NCI-H128 (cell line): Measurements from ENCODE around the gene HTR2B.
"Not testable (repeated sequence)": the region's sequence is repeated elsewhere in the genome, so short reads cannot be mapped to it uniquely, and the experiment has no call there.

Source experiments
- DNase-seq: peaks from one replicate; lab custom pipeline; 2025; ENCODE audit not compliant: unreplicated experiment; lab: John Stamatoyannopoulos, UW

HTR2B gene

GRCh38 chr2:231134910-231135655 lies 10.2 kb upstream of the HTR2B start:
- DNase-seq = no peak

- DNase-seq = no peak
Measured at GRCh38 chr2:231133365-231134099, 8.7 kb upstream of the HTR2B start.

DNA sequence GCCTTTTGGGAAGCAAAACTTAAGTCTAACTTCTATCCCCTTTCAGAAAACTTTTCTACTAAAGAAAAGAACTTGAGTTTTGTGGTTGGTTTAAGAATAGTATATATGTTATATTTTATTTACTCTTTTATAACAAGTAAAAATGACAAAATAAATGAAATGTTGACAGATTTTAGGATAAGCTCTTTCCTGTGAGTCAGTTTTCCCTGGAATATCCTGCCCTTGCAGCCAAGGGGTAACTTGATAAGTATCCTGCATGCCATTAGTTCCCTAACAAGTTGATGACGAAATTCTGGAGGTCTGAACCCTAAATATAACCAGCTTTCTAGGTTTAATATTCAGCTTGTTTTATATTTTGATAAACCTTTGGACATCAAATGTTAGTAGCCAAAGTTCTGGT lies 7.3 kb upstream of the HTR2B start:
- DNase-seq = no peak

DNA sequence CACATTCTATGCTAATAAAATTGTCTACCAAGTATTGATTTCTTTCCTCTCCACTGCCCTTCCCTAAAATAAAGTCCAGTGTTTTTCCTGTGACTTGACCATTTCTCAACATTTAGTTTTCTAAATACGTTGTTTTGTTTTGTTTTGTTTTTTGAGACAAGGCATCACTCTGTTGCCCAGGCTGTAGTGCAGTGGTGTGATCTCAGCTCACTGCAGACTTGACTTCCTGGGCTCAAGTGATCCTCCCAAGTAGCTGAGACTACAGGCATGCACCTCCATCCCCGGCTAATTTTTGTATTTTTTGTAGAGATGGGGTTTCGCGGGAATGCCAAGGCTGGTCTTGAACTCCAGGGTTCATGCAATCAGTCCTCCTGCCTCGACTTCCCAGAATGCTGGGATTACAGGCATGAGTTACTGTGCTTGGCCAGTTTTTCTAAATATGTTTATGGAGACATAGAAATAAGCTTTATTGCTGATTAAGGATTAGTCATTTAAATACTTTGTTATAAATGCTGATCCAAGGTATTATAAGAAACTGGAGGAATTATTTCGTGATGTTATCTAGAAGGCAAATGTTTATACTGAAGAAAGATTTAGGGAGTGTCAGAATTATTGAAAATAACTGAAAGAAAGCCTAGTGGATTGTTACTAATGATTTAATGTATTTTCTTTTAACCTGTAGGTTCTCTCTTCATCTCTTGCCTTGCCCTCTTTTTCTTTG lies 5.7 kb upstream of the HTR2B start:
- DNase-seq = no peak

GRCh38 chr2:231129216-231129615 lies 4.4 kb upstream of the HTR2B start:
- no peak for DNase-seq

DNA sequence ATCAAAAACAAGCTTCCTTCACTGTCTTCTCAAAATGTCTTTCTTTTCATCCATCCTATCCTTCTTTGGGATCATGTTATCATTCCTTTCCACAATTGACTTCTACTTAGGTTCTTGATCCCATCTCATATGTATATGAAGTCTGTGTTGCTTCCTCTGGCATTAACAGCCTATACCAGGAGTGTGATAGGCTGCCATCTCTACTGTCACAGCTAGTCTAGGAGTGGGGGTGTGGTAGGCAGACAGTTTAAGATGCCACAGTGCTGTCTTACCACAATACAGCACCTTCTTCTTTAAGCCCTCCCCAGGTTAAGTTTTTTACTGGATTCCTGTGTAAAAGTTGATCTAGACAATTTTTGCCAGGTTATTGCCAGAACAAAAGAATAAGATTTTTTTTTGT lies 3.7 kb upstream of the HTR2B start:
- no peak for DNase-seq

- DNase-seq = no peak
Measured at GRCh38 chr2:231127936-231128335, 3.1 kb upstream of the HTR2B start.

- no peak for DNase-seq
Measured at GRCh38 chr2:231127480-231127879, 2.6 kb upstream of the HTR2B start.

GRCh38 chr2:231126123-231126522 lies 1.3 kb upstream of the HTR2B start:
- DNase-seq = no peak

- no peak for DNase-seq
Measured at GRCh38 chr2:231123362-231123898, 1.4 kb downstream of the HTR2B start.

DNA sequence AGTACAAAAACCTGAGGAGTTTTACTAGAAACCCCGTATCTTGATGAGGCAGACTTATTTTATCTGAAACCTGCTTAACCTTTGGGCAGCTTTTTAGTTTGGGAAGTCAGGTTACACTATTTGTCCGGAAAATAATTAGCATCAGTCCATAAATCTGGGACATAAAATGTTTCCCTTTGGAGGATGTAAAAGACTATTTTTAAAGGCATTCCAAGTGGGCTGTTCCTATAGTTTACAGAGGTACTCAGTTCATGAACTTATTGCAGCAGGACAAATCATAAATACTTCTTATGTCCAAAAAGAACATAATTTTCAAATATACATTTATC lies 6.3 kb downstream of the HTR2B start:
- DNase-seq = no peak

- no peak for DNase-seq
Measured at GRCh38 chr2:231117922-231118613, 6.8 kb downstream of the HTR2B start.

- no peak for DNase-seq
Measured at GRCh38 chr2:231117148-231117547, 7.7 kb downstream of the HTR2B start.

GRCh38 chr2:231115651-231116050 lies 9.2 kb downstream of the HTR2B start:
- DNase-seq = no peak

DNA sequence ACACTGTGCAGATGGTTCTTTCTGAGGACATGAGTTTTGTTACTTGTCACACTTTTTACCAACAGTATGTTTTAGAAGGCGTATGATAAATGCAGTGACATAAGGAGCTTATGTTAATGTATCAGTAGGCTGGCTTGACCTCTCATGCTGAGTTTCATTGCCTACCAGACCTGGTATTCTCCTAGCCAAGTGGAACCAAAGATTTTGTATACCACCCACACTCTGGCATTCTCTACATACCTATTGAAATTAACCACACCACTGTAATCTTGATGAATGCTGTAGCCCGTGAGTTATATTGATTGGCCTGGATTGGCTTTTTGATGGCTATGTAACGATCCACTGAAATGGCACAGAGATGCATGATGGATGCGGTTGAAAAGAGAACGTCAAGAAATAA lies 11.4 kb downstream of the HTR2B start:
- DNase-seq = no peak

- no peak for DNase-seq
Measured at GRCh38 chr2:231111987-231112386, 12.9 kb downstream of the HTR2B start.

DNA sequence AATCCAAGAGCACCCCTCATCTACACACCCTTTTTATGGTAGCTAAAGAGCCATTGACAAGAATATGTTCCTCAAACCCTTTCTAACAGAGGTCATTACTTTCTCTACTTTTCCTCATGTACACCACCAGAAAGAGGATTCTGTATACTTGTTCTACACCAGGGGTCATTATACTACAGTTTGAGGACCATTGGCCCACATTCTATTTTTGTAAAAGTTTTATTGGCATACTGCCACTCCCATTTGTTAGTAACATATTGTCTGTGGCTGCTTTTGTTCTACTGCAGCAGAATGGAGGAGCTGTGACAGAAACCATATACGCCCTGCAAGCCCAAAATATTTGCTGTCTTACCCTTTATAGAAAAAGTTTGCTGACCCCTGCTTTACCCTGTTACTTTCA lies 14.3 kb downstream of the HTR2B start:
- DNase-seq = no peak

- DNase-seq = no peak
Measured at GRCh38 chr2:231104115-231104713, 20.6 kb downstream of the HTR2B start.

DNA sequence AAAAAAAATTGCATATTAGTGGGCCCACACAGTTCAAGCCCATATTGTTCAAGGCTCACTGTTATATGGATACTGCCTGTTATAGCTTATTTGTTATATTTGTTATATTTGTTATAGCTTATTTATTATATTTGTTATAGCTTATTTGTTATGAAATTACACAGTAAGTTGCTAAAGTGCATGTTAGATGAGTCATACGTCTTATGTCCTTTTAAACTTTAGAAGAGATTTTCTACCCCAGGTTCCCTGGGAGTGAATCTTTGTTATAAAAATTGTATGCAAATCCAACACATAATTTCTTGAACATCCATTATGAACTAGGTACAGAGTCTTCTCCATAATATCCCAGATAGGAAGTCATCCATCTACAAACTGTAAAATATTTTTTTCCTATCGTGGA lies 22.1 kb downstream of the HTR2B start:
- no peak for DNase-seq

GRCh38 chr2:231100990-231101389 lies 23.9 kb downstream of the HTR2B start:
- DNase-seq = no peak

GRCh38 chr2:231100321-231100720 lies 24.5 kb downstream of the HTR2B start:
- DNase-seq = not testable (repeated sequence)
